Skeletal muscle tissue (tissue), 4 donors: Measurements from ENCODE around the gene NUFIP1. TPM values are rescaled to one million over a fixed set of nuclear protein-coding genes. Genes with fewer than 3 reads are reported as not detected.
"Not testable (repeated sequence)": the region's sequence is repeated elsewhere in the genome, so short reads cannot be mapped to it uniquely, and the experiment has no call there.

ENCODE experiments used
- H3K27ac ChIP-seq: one replicate; pipeline ENCODE4 v1.7.0; 2013; ENCODE audit warnings: mild to moderate bottlenecking, low read depth, low read length, inconsistent platforms
- H3K27me3 ChIP-seq, 3 donors: one replicate each; pipeline ENCODE4 v1.7.0; 2013; ENCODE audit warnings: low read length in 3 of 3; ENCODE audit not compliant: control insufficient read depth in 3 of 3, insufficient read depth in 3 of 3
- H3K36me3 ChIP-seq, 3 donors: one replicate each; pipeline ENCODE4 v1.7.0; 2013; ENCODE audit warnings: low read length in 3 of 3; ENCODE audit not compliant: control insufficient read depth in 3 of 3, insufficient read depth in 3 of 3
- H3K4me1 ChIP-seq, 3 donors: one replicate each; pipeline ENCODE4 v1.7.0; 2013; ENCODE audit warnings: low read length in 3 of 3, mild to moderate bottlenecking in 3 of 3; ENCODE audit not compliant: control insufficient read depth in 3 of 3, insufficient read depth in 3 of 3
- H3K4me3 ChIP-seq, 3 donors: one replicate each; pipeline ENCODE4 v1.7.0; 2013; ENCODE audit warnings: low read length in 3 of 3
- H3K9ac ChIP-seq, 3 donors: one replicate each; pipeline ENCODE4 v1.7.0; 2013; ENCODE audit warnings: low read length in 3 of 3, mild to moderate bottlenecking in 3 of 3, moderate library complexity in 2 of 3, low read depth in 1 of 3
- H3K9me3 ChIP-seq, 3 donors: one replicate each; pipeline ENCODE4 v1.7.0; 2013; ENCODE audit warnings: low read length in 3 of 3; ENCODE audit not compliant: control insufficient read depth in 3 of 3
- total RNA-seq: library from RNA; depleted of rRNA; stranded (reverse); fragments of >200 nt; gene quantifications from one replicate; pipeline ENCODE4 v1.2.3, GENCODE V29; 2014
- donor health status: Osteomylitis.

The NUFIP1 gene
- total RNA-seq, 1 donor from 2014 or later = 3.7 TPM

DNA sequence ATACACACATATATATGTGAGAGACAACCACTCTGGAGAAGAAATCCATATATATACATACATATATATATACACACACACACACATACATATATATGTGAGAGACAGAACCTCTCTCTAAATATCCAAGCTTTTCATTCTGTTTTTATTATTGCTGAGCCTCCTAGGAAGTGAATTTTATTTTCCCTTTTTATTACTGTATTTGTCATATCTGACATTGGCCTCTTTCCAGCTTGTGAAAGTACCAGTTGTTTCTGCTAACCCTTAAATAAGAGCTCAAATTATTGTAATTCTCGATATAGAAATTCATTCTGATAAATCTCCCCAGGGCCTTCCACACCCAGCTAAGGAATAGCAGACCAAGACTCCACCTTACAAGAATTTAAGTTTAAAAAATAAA lies 81.0 kb downstream of the NUFIP1 start:
- Histone ChIP-seq H3K4me3 (no peak overlapping the region), H3K27ac (no peak overlapping the region), H3K4me1 (peaks cover 39 to 42% (median 41%) of the 10 kb centered on the region in 3 donors), H3K36me3 (no peaks in the 10 kb centered on the region), H3K9me3 (peaks cover 0 to 3% (median 0%) of the 10 kb centered on the region in 3 donors), H3K27me3 (no peaks in the 10 kb centered on the region), H3K9ac (no peak overlapping the region)

DNA sequence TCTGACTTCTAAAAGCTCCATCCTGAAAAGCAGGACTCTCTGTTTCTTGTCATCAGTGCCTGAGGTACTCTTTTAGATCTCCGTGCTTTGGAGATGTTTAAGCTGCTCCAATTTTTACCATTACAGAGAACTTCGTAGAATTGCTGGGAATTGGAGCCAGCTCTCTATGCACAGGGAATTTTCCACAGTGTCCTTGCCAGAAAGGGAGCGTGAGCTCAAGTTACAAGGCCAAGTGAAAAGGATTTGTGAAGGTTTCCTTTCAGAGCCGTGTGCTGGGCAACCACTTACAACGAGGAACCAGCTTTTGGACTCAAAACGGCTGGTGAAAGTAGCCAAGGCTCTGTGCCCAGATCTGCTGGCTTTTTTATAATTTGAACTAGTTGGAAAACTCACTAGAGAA lies 82.6 kb downstream of the NUFIP1 start:
- peaks cover 43 to 47% (median 46%) of the 10 kb centered on the region in 3 donors for H3K4me1 ChIP-seq
- H3K27me3 ChIP-seq = no peaks in the 10 kb centered on the region
- H3K9me3 ChIP-seq = peaks cover 0 to 3% (median 0%) of the 10 kb centered on the region in 3 donors
- peak overlapping the region in 2 of 3 donors; percentile 27 to 39 for H3K9ac ChIP-seq
- H3K27ac ChIP-seq = peak overlapping the region; percentile 33
- peak overlapping the region in 1 of 3 donors; percentile 45 for H3K4me3 ChIP-seq
- no peaks in the 10 kb centered on the region for H3K36me3 ChIP-seq

DNA sequence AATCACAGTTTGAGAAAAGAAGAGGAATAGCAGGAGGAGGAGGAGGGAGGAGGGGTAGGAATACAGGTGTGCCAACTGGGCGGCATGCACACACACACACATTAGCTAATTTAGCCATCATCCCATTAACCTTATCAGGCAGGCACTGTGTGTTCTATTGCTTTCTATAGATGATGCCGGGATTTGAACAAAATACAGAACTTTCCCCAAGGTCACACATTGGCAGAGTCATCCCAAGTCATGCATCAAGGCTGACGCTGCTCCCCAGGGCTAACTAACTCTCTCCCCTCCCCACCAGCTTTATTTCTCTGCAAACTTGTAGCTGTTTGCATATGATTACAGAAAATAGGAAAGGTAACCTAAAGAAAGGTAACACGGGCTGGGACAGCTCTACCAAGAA lies 83.0 kb downstream of the NUFIP1 start:
- no peaks in the 10 kb centered on the region for H3K27me3 ChIP-seq
- no peaks in the 10 kb centered on the region for H3K36me3 ChIP-seq
- peak overlapping the region in 1 of 3 donors; percentile 39 for H3K9ac ChIP-seq
- H3K9me3 ChIP-seq = peaks cover 0 to 2% (median 0%) of the 10 kb centered on the region in 3 donors
- H3K4me3 ChIP-seq = peak overlapping the region in 1 of 3 donors; percentile 3
- no peak overlapping the region for H3K27ac ChIP-seq
- peaks cover 43 to 47% (median 46%) of the 10 kb centered on the region in 3 donors for H3K4me1 ChIP-seq

DNA sequence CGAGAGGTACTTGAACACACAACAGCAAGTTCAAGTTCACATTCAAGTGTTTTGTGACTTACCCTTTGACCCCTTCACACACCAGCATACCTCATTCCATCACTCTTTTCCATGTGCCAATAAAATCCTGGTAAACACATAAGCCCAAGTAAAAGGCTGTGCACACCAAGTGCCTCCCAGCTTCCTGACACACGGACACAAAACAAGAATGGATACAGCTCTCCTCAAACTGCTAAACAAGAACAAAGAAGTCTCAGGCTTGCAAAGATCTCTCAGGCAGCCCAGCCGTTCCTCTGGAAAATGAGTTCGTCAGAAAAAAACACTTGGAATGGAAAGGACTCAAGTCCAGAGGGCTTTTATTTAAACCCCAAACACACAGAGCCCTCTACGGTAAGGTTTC lies 83.7 kb downstream of the NUFIP1 start:
- Histone ChIP-seq H3K9me3 (no peaks in the 10 kb centered on the region), H3K27me3 (no peaks in the 10 kb centered on the region), H3K36me3 (no peaks in the 10 kb centered on the region), H3K9ac (no peak overlapping the region), H3K4me1 (peaks cover 43 to 47% (median 46%) of the 10 kb centered on the region in 3 donors), H3K27ac (peak overlapping the region; percentile 52), H3K4me3 (peak overlapping the region in 1 of 3 donors; percentile 15)

DNA sequence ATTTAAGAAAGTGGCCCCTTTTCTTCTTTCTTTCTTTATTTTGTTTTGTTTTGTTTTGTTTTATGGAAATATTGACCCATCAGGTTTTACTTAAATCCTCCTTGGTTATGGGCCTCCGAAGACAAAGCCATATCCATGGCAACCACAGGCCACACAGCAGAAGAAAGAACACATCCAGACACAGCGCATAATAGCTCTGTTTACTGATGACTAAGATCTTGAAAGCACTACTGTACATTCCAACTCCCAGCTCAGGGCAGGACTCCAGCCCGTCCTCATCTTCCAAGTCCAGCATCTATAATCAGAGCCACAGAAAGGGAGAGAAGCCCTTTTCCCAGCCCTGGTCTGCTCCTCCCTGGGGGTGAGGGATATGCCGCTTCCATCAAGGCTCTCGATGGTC lies 84.3 kb downstream of the NUFIP1 start:
- no peaks in the 10 kb centered on the region for H3K36me3 ChIP-seq
- no peaks in the 10 kb centered on the region for H3K27me3 ChIP-seq
- peak overlapping the region in 1 of 3 donors; percentile 15 for H3K4me3 ChIP-seq
- H3K4me1 ChIP-seq = peaks cover 43 to 47% (median 46%) of the 10 kb centered on the region in 3 donors
- H3K9ac ChIP-seq = no peak overlapping the region
- no peaks in the 10 kb centered on the region for H3K9me3 ChIP-seq
- peak overlapping the region; percentile 52 for H3K27ac ChIP-seq

DNA sequence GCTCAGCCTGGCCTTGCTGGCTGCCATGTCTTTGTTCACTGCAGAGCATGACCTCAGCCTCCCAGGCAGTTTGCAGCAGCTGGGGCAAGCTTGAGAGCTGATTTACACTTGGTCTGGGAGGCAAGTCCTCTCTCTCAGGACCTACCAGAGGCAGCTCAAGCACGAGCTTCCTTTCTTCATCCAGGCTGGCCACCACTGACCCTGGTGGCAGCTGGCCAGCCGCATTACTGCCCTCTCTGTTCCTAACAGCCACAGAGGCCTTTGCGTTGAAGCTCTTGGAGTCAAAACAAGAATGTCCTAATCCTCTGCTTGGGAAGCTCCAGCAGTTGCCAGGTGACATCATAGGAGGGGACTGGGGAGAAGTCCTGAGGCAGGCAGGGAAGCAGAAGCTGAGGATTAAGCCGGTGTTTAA lies 85.7 kb downstream of the NUFIP1 start:
- Histone ChIP-seq H3K27me3 (no peaks in the 10 kb centered on the region), H3K36me3 (no peaks in the 10 kb centered on the region), H3K4me3 (no peak overlapping the region), H3K4me1 (peaks cover 43 to 47% (median 46%) of the 10 kb centered on the region in 3 donors), H3K9me3 (no peaks in the 10 kb centered on the region), H3K9ac (peak overlapping the region in 1 of 3 donors; percentile 60), H3K27ac (peak overlapping the region; percentile 52)

DNA sequence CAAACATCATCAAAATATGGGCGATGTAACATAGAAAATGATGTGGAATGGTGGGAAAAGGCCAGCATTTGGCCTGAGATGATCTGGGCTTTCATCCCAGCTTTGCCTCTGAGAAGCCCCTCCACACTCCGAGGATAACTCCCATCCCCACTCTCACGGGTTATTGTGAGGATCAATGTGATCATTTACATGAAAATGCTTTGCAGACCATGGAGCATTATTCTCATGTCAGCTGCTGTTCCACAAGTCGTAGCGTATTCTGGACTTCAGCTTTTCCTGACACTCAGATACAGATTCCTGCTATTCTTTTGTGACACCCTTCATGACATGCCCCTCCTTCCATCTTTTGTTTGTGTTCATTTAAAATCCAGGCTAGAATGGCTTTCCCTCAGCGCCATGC lies 86.5 kb downstream of the NUFIP1 start:
- H3K9ac ChIP-seq = no peak overlapping the region
- H3K27me3 ChIP-seq = no peaks in the 10 kb centered on the region
- no peaks in the 10 kb centered on the region for H3K9me3 ChIP-seq
- H3K27ac ChIP-seq = no peak overlapping the region
- H3K36me3 ChIP-seq = no peaks in the 10 kb centered on the region
- no peak overlapping the region for H3K4me3 ChIP-seq
- H3K4me1 ChIP-seq = peaks cover 43 to 47% (median 46%) of the 10 kb centered on the region in 3 donors

DNA sequence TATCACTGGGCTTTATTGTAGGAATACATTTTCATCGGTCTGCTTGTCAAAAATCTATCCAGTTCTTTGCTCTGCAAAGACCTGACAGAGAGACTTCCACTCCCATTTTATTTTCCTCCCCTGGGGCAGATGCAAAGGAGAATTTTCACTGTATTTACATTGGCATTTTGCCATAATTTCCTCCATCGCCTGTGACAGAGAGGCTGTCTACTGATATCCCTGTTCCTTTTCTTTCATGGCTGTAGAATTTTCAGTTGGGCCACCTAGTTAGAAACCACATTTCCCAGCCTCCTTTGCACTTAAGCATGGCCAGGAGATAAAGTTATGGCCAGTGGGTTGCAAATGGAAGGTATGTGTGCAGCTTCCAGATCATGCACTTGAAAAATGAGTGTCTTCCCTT lies 89.3 kb downstream of the NUFIP1 start:
- H3K27me3 ChIP-seq = no peaks in the 10 kb centered on the region

DNA sequence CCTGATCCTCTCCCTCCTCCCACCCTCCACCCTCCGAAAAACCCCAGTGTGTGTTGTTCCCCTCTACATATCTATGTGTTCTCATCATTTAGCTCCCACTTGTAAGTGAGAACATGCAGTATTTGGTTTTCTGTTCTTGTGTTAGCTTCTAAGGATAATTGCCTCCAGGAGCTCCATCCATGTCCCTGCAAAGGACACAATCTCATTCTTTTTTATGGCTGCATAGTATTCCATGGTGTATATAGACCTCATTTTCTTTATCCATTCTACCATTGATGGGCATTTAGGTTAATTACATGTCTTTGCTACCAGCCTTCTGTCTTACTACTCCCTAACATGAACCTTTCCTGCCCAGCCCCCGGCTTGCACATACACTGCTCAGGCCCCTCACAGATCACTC lies 91.0 kb downstream of the NUFIP1 start:
- not testable (repeated sequence) for H3K36me3 ChIP-seq, H3K9me3 ChIP-seq, H3K4me3 ChIP-seq, H3K27me3 ChIP-seq, H3K27ac ChIP-seq, H3K9ac ChIP-seq
- H3K4me1 ChIP-seq = peaks cover 7 to 16% (median 10%) of the 10 kb centered on the region in 3 donors

More for the DNA sequence above, 89.3 kb downstream of the NUFIP1 start:
- H3K27ac ChIP-seq = no peak overlapping the region
- no peaks in the 10 kb centered on the region for H3K36me3 ChIP-seq
- H3K4me1 ChIP-seq = peaks cover 19 to 24% (median 23%) of the 10 kb centered on the region in 3 donors
- no peak overlapping the region for H3K4me3 ChIP-seq
- H3K9ac ChIP-seq = no peak overlapping the region
- no peaks in the 10 kb centered on the region for H3K9me3 ChIP-seq

DNA sequence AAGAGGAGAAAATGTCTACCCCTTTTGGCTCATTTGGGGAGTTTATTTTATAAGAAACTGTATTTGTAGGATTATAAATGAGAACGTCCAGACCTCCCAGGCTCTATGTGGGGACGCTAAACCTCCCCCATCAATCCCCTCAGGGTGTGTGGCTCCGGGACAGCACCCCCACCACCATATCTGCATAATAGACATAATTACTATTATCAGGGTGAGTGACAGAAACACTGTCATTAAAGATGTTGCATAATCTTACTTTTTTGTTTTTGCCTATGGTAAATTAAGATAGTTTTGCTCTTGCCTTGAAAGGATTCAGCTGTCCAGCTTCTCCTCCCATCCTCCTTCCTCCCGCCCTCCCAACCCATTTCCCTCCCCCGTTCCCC lies 93.3 kb downstream of the NUFIP1 start:
- no peak overlapping the region for H3K27ac ChIP-seq
- H3K36me3 ChIP-seq = no peaks in the 10 kb centered on the region
- no peak overlapping the region for H3K4me3 ChIP-seq
- H3K9ac ChIP-seq = no peak overlapping the region
- no peaks in the 10 kb centered on the region for H3K9me3 ChIP-seq
- H3K4me1 ChIP-seq = peaks cover 0 to 9% (median 7%) of the 10 kb centered on the region in 3 donors
- no peaks in the 10 kb centered on the region for H3K27me3 ChIP-seq
